ENCODE data around the gene SLCO1A2.
"Not testable (repeated sequence)": the region's sequence is repeated elsewhere in the genome, so short reads cannot be mapped to it uniquely, and the experiment has no call there.

Gene SLCO1A2, protein sequence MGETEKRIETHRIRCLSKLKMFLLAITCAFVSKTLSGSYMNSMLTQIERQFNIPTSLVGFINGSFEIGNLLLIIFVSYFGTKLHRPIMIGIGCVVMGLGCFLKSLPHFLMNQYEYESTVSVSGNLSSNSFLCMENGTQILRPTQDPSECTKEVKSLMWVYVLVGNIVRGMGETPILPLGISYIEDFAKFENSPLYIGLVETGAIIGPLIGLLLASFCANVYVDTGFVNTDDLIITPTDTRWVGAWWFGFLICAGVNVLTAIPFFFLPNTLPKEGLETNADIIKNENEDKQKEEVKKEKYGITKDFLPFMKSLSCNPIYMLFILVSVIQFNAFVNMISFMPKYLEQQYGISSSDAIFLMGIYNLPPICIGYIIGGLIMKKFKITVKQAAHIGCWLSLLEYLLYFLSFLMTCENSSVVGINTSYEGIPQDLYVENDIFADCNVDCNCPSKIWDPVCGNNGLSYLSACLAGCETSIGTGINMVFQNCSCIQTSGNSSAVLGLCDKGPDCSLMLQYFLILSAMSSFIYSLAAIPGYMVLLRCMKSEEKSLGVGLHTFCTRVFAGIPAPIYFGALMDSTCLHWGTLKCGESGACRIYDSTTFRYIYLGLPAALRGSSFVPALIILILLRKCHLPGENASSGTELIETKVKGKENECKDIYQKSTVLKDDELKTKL

DNA sequence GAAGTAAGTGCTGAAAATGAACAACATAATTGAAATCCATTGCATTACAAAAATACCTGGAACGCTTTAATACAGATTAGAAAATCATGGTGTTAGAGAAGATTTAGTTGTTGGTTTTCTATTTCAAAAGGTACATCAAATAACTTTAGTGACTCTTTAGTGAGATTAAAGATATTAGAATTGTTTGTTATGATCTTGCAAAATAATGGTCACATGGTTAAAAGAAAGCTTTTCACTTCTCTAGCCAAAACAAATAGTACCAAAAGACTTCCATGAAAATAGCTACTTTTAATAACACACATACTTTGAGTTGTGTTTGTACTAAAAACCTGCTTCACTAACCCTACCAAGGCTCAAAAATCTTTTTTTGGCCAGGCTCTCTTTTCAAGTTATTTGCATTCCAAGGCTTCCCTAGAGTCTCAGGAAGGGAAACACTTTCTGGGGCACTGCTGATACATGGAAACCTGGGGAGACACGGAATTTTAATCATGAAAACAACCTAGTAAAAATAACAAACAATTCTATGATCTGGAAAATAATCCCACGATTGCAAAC is at the start of gene SLCO1A2:
SLCO1A2 (minus strand) TSS at position 147 of the 555 bp plus-strand sequence. CDS start 270 bp downstream, outside the sequence.
- Histone ChIP-seq H3K4me2 (ENCODE audit: insufficient read depth, low read length) (no peak within 1 kb of the TSS), H3K4me1 (ENCODE audit: insufficient read depth, low read length) (no peaks in the 10 kb centered on the region), H2AFZ (ENCODE audit: low read depth, low read length) (no peak within 1 kb of the TSS), H3K27ac (ENCODE audit: low read length) (no peak within 1 kb of the TSS), H3K27me3 (ENCODE audit: insufficient read depth, low read length, poor library complexity) (no peaks in the 10 kb centered on the region), H3K9ac (ENCODE audit: low read depth, low read length) (no peak within 1 kb of the TSS), H4K20me1 (ENCODE audit: insufficient read depth, low read length) (no peaks in the 10 kb centered on the region), H3K9me3 (ENCODE audit: insufficient read depth, low read length, severe bottlenecking) (peaks cover 3% of the 10 kb centered on the region), H3K36me3 (ENCODE audit: insufficient read depth, low read length) (no peaks in the 10 kb centered on the region), H3K79me2 (ENCODE audit: insufficient read depth, low read length) (no peaks in the 10 kb centered on the region), H3K4me3 (ENCODE audit: low read depth in 1 of 2, low read length in 2 of 2) (no peak within 1 kb of the TSS)
- no peak for DNase-seq
- no peak for ATAC-seq (ENCODE audit: insufficient read depth, low read depth)
- no peak for TF ChIP-seq CTCF (IDR thresholded peaks at IDR 0.05; ENCODE audit: borderline replicate concordance, extremely low read depth, low read length, poor library complexity, severe bottlenecking)
- TF ChIP-seq EZH2 (IDR thresholded peaks at IDR 0.05; ENCODE audit: borderline replicate concordance, low read depth, low read length, severe bottlenecking) = no peak

GRCh38 chr12:21384261-21384660 is 49.5 kb upstream of the SLCO1A2 start:
- Histone ChIP-seq H3K9me3 (ENCODE audit: insufficient read depth, low read length, severe bottlenecking) (no peaks in the 10 kb centered on the region), H3K4me1 (ENCODE audit: insufficient read depth, low read length) (no peaks in the 10 kb centered on the region), H3K27me3 (ENCODE audit: insufficient read depth, low read length, poor library complexity) (no peaks in the 10 kb centered on the region), H2AFZ (ENCODE audit: low read depth, low read length) (no peak overlapping the region), H3K27ac (ENCODE audit: low read length) (no peak overlapping the region), H3K36me3 (ENCODE audit: insufficient read depth, low read length) (no peaks in the 10 kb centered on the region), H4K20me1 (ENCODE audit: insufficient read depth, low read length) (no peaks in the 10 kb centered on the region), H3K9ac (ENCODE audit: low read depth, low read length) (no peak overlapping the region), H3K4me2 (ENCODE audit: insufficient read depth, low read length) (no peak overlapping the region), H3K4me3 (ENCODE audit: low read depth in 1 of 2, low read length in 2 of 2) (no peak overlapping the region), H3K79me2 (ENCODE audit: insufficient read depth, low read length) (no peaks in the 10 kb centered on the region)
- no peak for DNase-seq
- ATAC-seq (ENCODE audit: insufficient read depth, low read depth) = no peak
- TF ChIP-seq EZH2 (IDR thresholded peaks at IDR 0.05; ENCODE audit: borderline replicate concordance, low read depth, low read length, severe bottlenecking) (no peak), CTCF (IDR thresholded peaks at IDR 0.05; ENCODE audit: borderline replicate concordance, extremely low read depth, low read length, poor library complexity, severe bottlenecking) (no peak)

- not testable (repeated sequence) for H3K36me3 ChIP-seq (ENCODE audit: insufficient read depth, low read length); H3K4me2 ChIP-seq (ENCODE audit: insufficient read depth, low read length); ATAC-seq (ENCODE audit: insufficient read depth, low read depth); H3K79me2 ChIP-seq (ENCODE audit: insufficient read depth, low read length); H3K4me3 ChIP-seq (ENCODE audit: low read depth in 1 of 2, low read length in 2 of 2); H3K9me3 ChIP-seq (ENCODE audit: insufficient read depth, low read length, severe bottlenecking); DNase-seq; H3K27me3 ChIP-seq (ENCODE audit: insufficient read depth, low read length, poor library complexity); H4K20me1 ChIP-seq (ENCODE audit: insufficient read depth, low read length); H3K9ac ChIP-seq (ENCODE audit: low read depth, low read length); H2AFZ ChIP-seq (ENCODE audit: low read depth, low read length); H3K27ac ChIP-seq (ENCODE audit: low read length); H3K4me1 ChIP-seq (ENCODE audit: insufficient read depth, low read length)
These were observed 46.6 kb upstream of the SLCO1A2 start for GRCh38 chr12:21381320-21381719.

- Histone ChIP-seq H3K36me3 (ENCODE audit: insufficient read depth, low read length) (no peaks in the 10 kb centered on the region), H3K79me2 (ENCODE audit: insufficient read depth, low read length) (no peaks in the 10 kb centered on the region), H3K9me3 (ENCODE audit: insufficient read depth, low read length, severe bottlenecking) (no peaks in the 10 kb centered on the region), H3K4me2 (ENCODE audit: insufficient read depth, low read length) (no peak overlapping the region), H3K4me1 (ENCODE audit: insufficient read depth, low read length) (no peaks in the 10 kb centered on the region), H2AFZ (ENCODE audit: low read depth, low read length) (no peak overlapping the region), H4K20me1 (ENCODE audit: insufficient read depth, low read length) (no peaks in the 10 kb centered on the region), H3K4me3 (ENCODE audit: low read depth in 1 of 2, low read length in 2 of 2) (no peak overlapping the region), H3K27ac (ENCODE audit: low read length) (no peak overlapping the region), H3K9ac (ENCODE audit: low read depth, low read length) (no peak overlapping the region), H3K27me3 (ENCODE audit: insufficient read depth, low read length, poor library complexity) (no peaks in the 10 kb centered on the region)
- ATAC-seq (ENCODE audit: insufficient read depth, low read depth) (no peak), DNase-seq (no peak)
- TF ChIP-seq EZH2 (IDR thresholded peaks at IDR 0.05; ENCODE audit: borderline replicate concordance, low read depth, low read length, severe bottlenecking) (no peak), CTCF (IDR thresholded peaks at IDR 0.05; ENCODE audit: borderline replicate concordance, extremely low read depth, low read length, poor library complexity, severe bottlenecking) (no peak)
These were observed 44.5 kb upstream of the SLCO1A2 start for GRCh38 chr12:21379218-21379617.

Data from DND-41 (cell line).